Progenitor cell of endocrine pancreas (in vitro differentiated cells): ENCODE results near the gene HOXB3. TPM values are rescaled to one million over a fixed set of nuclear protein-coding genes. Genes with fewer than 3 reads are reported as not detected.

Source experiments
- DNase-seq: peaks from one replicate; pipeline ENCODE4 v3.0.0; 2021; ENCODE audit warnings: low spot score; ENCODE audit not compliant: unreplicated experiment
- H3K27ac Mint-ChIP-seq: 2 replicates; pipeline ENCODE4 v1.8.0; 2021; ENCODE audit warnings: mild to moderate bottlenecking, moderate library complexity, mixed read lengths
- H3K27me3 Mint-ChIP-seq: 2 replicates; pipeline ENCODE4 v1.8.0; 2021; ENCODE audit warnings: mixed read lengths
- H3K36me3 Mint-ChIP-seq: 2 replicates; pipeline ENCODE4 v1.8.0; 2022; ENCODE audit warnings: mixed read lengths; ENCODE audit not compliant: insufficient read depth
- H3K4me1 Mint-ChIP-seq: 2 replicates; pipeline ENCODE4 v1.8.0; 2021; ENCODE audit warnings: low read depth, mixed read lengths
- H3K4me3 Mint-ChIP-seq: 2 replicates; pipeline ENCODE4 v1.8.0; 2021; ENCODE audit warnings: low read depth, mild to moderate bottlenecking, moderate library complexity, mixed read lengths
- H3K9me3 Mint-ChIP-seq: 2 replicates; pipeline ENCODE4 v1.8.0; 2021; ENCODE audit warnings: low read depth, mixed read lengths
- CTCF ChIP-seq: fragments of 200-600 bp; sonication (generic); IDR thresholded peaks from one replicate; pipeline ENCODE4 v1.5.0; 2021; ENCODE audit warnings: antibody characterized with exemption, mild to moderate bottlenecking; ENCODE audit not compliant: unreplicated experiment
- total RNA-seq: library from RNA; stranded (reverse); gene quantifications from 2 replicates; pipeline ENCODE4 v1.2.1, GENCODE V29; 2021

The HOXB3 gene
- total RNA-seq, 1 donor from 2014 or later: 19.4 TPM

- peak; percentile 79 for DNase-seq
- H3K4me3 Mint-ChIP-seq: no peak overlapping the region
- H3K36me3 Mint-ChIP-seq: peaks cover 1% of the 10 kb centered on the region
- H3K27ac Mint-ChIP-seq: no peak overlapping the region
- no peaks in the 10 kb centered on the region for H3K9me3 Mint-ChIP-seq
- peak; percentile 89 for TF ChIP-seq CTCF
- peaks cover 7% of the 10 kb centered on the region for H3K4me1 Mint-ChIP-seq
- H3K27me3 Mint-ChIP-seq: peaks cover 99% of the 10 kb centered on the region
These were observed 3.9 kb upstream of the HOXB3 start for GRCh38 chr17:48593840-48594537.

- peaks cover 99% of the 10 kb centered on the region for H3K27me3 Mint-ChIP-seq
- peak within 1 kb of the TSS; percentile 64 for H3K4me3 Mint-ChIP-seq
- H3K36me3 Mint-ChIP-seq: peaks cover 1% of the 10 kb centered on the region
- H3K4me1 Mint-ChIP-seq: peaks cover 7% of the 10 kb centered on the region
- TF ChIP-seq CTCF: no peak
- H3K27ac Mint-ChIP-seq: peak within 1 kb of the TSS; percentile 24
- DNase-seq: no peak
- no peaks in the 10 kb centered on the region for H3K9me3 Mint-ChIP-seq
These were observed 3.2 kb upstream of the HOXB3 start, which contains the start of gene HOXB5 for GRCh38 chr17:48593126-48593829. Gene HOXB5, minus strand, starts transcription at chr17:48593779. Its CDS starts 97 bp downstream, at chr17:48593682.

GRCh38 chr17:48592577-48592976 is 2.5 kb upstream of the HOXB3 start:
- DNase-seq: no peak
- Mint-ChIP-seq H3K27ac (no peak overlapping the region), H3K4me1 (peaks cover 2% of the 10 kb centered on the region), H3K36me3 (peaks cover 1% of the 10 kb centered on the region), H3K4me3 (peak overlapping the region; percentile 64), H3K27me3 (peaks cover 99% of the 10 kb centered on the region), H3K9me3 (no peaks in the 10 kb centered on the region)
- no peak for TF ChIP-seq CTCF

- no peak for DNase-seq
- peaks cover 99% of the 10 kb centered on the region for H3K27me3 Mint-ChIP-seq
- peaks cover 1% of the 10 kb centered on the region for H3K36me3 Mint-ChIP-seq
- H3K9me3 Mint-ChIP-seq: no peaks in the 10 kb centered on the region
- H3K4me3 Mint-ChIP-seq: peak overlapping the region; percentile 45
- peaks cover 2% of the 10 kb centered on the region for H3K4me1 Mint-ChIP-seq
- no peak for TF ChIP-seq CTCF
- H3K27ac Mint-ChIP-seq: no peak overlapping the region
These were observed 2.0 kb upstream of the HOXB3 start for GRCh38 chr17:48592057-48592514.

- peaks cover 1% of the 10 kb centered on the region for H3K36me3 Mint-ChIP-seq
- H3K4me3 Mint-ChIP-seq: peak overlapping the region; percentile 36
- DNase-seq: no peak
- peaks cover 99% of the 10 kb centered on the region for H3K27me3 Mint-ChIP-seq
- peak overlapping the region; percentile 43 for H3K27ac Mint-ChIP-seq
- TF ChIP-seq CTCF: no peak
- H3K9me3 Mint-ChIP-seq: no peaks in the 10 kb centered on the region
- H3K4me1 Mint-ChIP-seq: peaks cover 2% of the 10 kb centered on the region
These were observed 1.4 kb upstream of the HOXB3 start for GRCh38 chr17:48591255-48592056.
